ENCODE data around the gene JAKMIP1.

JAKMIP1 gene

DNA sequence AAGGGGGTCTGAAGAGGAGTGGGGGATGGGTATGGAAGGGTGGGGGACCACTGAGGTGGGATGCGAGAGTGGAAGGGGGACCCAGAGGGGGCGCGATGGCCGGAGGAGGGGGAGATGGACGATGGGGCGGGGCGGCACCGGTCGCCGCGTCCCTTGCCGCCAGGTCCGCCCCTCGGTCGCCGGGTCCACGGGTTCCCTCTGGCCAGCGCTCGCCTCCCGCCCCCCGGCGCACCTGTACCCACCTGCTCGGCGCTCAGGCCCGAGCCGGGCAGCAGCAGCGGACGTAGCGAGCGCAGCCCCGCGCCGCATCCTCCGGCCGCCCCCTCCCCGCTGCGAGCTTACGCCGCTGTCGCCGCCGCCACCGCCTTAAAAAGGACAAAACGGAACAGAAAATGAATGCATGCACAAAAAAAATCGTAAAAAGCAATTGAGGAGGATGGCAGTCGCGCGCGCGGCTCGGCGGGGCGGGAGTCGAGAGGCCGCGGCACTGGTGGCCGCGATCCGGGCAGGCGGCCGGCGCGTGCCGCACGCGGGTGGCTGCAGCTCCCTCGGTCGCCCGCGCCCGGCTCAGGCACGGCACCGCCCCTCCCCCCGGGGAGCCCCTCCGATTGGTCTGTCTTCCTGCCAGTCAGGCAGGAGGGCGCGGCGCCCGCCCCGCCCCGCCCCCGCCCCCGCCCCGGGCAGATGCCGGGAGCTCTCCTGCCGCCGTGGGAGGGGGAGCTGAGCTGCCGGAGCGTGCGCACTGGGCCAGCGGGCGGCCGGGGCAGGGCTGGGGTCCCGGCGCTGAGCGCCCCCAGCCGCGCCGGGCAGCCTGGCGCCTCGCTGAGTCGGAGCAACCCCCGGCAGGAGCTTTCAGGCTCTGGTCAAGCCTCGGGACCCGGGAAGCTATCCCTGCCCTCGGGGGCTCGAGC lies at the start of gene JAKMIP1:
Gene JAKMIP1, minus strand, starts transcription at position 539 of the 911 bp plus-strand sequence. CDS start 87,699 bp downstream, outside the sequence.
- DNase-seq = peak; percentile 77

GRCh38 chr4:6248394-6248793 lies 48.0 kb upstream of the JAKMIP1 start:
- no peak for DNase-seq

GRCh38 chr4:6246170-6246634 lies 45.9 kb upstream of the JAKMIP1 start:
- no peak for DNase-seq

- DNase-seq = no peak
Measured at GRCh38 chr4:6245246-6246169, 45.2 kb upstream of the JAKMIP1 start.

DNA sequence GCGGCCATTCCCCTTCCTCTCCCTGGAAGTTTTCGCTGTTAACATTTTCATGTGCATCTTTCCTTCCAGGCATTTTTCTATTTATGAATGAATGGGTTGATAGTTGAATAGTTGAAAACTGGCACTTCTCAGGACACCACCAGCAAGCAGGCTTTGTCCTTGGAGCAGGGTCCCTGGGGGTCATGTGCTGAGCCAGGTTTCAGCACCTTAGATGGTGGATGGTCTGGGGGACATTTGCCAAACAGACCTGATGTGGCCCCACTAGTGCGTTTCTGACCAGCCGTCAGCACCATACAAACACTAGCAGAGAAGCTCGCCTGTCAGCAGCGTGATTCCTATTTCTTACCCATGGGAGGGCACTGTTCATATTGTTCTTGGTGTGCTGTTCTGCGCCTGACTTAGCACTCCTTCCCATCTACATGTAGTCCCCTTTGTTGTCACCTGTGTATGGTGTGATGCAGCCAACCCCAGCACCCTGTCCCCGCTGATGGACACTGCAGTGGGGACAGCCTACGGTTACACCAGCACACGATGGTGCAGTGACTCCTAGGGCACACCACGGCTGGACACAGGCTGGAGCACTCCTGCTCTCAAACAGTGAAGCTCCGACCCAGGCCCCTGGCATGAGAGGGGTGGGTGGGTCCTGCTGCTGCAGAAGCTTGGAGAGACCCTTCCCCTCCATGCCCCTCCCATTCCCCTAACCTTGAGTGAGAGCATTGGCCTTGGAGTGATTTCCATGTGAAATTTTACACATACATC lies 42.1 kb upstream of the JAKMIP1 start:
- no peak for DNase-seq

DNA sequence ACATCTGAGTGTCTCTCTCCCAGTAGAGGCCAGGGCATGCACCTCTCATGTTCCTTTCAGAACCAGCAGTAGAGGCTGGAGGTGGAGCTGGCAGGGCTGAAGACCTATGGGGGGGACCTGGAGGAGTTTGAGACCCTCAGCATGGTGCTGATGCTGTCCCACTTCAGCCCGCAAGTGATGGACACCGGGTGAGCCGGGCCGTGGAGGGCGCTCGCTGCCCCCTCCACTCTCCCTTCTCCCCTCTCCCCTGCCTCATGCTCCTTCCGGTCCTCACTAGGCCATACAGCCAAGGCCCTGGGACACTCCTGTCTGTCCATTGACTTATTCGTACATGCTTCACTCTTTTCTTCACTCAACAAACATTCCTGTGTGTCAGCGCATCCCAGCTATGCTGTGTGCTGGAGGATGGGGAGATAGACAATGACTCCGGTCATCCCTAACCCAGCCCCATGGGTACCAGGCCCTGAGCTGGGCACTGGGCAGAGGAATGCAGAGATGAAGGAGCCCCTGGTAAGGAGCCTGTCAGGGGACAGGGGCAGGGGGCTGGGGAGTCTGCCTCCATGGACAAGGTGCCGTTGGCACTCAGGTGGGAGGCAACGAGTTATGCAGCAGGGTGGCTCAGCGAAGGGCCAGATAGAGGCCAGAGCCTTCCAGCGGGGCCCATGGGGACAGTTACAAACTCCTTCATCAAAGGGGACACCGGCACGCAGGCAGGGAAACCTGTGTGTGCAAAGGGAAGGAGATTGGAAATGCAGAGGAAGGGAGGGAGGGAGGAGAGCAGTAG lies 40.9 kb upstream of the JAKMIP1 start:
- no peak for DNase-seq

GRCh38 chr4:6239968-6240367 lies 39.6 kb upstream of the JAKMIP1 start:
- DNase-seq = no peak

GRCh38 chr4:6239486-6239885 lies 39.1 kb upstream of the JAKMIP1 start:
- no peak for DNase-seq

DNA sequence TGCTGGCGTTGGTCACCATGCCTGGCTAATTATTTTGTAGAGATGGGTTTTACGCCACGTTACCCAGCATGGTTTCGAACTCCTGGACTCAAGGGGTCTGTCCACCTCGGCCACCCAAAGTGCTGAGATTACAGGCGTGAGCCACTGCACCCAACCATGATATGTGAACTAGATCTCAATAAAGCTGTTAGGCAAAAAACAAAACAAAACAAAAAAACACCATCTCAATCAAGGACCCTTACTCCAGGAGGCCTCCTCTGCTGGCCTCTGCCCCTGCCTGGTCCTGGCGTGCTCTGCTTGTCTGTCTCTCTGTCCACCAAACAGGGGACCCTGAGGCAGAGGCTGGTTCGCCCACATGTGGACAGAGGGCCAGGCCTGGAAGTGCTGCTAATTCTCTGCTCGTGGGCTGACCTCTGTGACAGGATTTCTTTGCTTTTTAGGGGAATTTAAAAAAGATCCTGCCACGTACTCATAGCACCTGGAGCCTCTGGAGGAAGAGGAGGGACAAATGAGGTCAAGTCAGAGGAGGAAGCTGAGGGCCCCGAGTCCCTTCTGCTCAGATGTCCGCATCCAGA lies 36.6 kb upstream of the JAKMIP1 start:
- DNase-seq = no peak

DNA sequence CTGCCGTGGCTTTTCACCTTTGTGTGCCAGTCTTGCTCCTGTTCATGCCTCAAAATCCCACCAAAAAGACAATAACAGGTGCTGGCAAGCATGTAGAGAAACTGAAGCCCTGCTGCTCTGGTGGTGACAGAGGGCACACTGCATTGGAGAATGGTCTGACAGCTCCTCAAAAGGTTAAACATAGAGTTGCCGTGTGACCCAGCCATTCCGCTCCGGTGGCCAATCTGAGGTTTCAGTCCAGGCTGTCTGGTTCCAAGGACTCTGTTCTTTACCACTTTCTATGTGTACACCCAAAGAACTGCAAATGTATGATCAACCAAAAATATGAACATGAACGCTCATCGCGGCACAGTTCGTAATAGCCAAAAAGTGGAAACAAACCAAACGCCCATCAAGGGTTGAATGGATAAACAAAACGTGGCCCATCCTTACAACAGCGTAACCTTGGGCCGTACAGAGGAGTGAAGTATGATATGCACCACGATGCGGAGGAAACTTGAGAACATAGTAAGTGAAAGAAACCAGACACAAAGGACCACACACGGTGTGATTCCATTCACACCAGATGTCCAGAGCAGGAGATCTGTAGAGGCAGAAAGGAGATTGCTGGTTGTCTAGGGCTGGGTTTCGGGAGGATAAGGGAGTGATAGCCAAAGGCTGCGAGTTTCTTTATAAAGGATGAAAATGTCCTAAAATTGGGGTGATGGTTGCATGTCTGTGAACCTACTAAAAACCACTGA lies 35.7 kb upstream of the JAKMIP1 start:
- no peak for DNase-seq

DNA sequence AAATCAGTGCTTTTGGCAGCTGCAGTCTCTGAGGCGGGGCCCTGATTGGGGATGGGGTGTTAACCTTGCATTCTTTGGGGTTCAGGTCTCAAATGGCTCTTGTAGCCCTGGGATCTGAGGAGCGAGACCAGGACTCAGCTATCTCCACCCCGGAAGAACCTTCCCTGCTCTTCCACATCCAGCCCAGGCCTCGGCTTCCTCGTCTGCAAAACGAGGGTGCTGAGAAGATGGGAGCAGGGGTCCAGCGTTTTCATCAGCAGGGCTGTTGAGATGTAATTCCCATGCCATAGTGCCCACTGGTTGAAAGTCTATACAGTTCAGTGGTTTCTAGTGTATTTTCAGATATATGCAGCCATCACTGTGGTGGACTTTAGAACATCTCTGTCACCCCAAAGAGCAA lies 34.7 kb upstream of the JAKMIP1 start:
- DNase-seq = no peak

DNA sequence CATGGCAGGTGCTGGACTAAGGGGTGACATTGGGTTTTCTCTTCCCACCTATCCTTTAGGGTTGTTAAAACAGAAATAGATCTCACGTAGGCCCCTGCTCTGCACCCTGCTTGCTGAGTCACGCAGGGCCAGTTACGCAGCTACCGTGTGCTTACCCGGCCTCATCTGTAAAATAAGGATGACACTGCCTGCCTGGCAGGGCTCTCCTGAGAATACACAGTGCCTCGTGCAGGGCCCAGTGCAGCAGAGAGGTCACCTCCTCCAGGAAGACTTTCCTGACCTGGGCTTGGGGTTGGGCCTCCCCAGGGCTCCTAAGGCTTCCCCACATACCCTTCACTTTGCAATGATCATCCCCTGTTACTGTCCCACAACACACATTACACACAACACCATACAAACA lies 33.6 kb upstream of the JAKMIP1 start:
- DNase-seq = no peak

GRCh38 chr4:6232836-6233785 lies 32.8 kb upstream of the JAKMIP1 start:
- DNase-seq = no peak

- DNase-seq = no peak
Measured at GRCh38 chr4:6231663-6232165, 31.4 kb upstream of the JAKMIP1 start.

GRCh38 chr4:6230827-6231662 lies 30.7 kb upstream of the JAKMIP1 start:
- DNase-seq = no peak

- DNase-seq = no peak
Measured at GRCh38 chr4:6230502-6230785, 30.1 kb upstream of the JAKMIP1 start.

GRCh38 chr4:6229671-6230501 lies 29.5 kb upstream of the JAKMIP1 start:
- no peak for DNase-seq

DNA sequence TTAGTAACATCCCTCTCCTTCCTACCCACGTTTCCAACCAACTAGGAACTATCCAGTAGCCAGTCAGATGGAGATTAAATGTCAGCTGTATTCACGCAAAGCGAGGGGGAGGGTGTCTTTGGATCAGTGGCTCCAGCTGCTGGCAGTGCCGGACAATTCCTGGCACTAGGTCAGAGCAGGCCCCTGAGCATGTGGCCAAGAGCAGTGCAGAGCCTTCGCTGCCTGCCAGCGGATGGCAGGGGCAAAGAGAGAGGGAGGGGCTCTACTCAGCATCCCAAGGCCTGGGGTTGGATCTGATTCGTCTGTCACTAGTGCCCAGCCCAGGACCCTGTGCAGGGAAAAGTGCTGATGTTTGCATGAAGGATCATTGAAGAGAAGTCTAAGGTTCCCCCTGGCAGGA lies 28.7 kb upstream of the JAKMIP1 start:
- no peak for DNase-seq

All from NCI-H146 (cell line).